GM21717 (cell line): Measurements from ENCODE around the gene MAPKAP1.
A peak's percentile ranks its signal among the peaks of the same experiment; 100 is the strongest.

Experiments used
- ATAC-seq: cut with Tn5 transposase; IDR thresholded peaks from one replicate; pipeline ENCODE4 v1.9.1; 2021; ENCODE audit warnings: mild to moderate bottlenecking, moderate library complexity; ENCODE audit not compliant: unreplicated experiment

The MAPKAP1 gene

DNA sequence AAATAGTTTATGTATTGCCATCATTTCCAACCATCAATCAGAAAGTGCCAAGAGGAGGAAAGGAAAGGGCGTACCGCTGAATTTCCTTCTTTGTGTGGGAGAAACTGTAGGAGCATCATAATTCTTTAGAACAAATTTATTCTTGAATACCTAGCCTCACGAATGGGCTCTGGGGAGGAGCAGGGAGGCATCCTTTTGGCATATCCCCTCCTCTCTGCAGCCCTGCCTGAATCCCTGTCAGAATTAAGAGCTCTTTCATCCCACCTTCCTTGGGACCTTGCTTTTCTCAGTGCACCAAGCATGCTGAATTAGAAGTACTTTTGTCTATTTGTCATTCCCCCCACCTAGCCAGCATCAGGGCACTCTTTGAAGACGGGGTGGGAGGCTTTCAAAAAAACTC, 189.4 kb downstream of the MAPKAP1 start:
- ATAC-seq, result no peak

- ATAC-seq, result no peak
These were observed 190.7 kb downstream of the MAPKAP1 start for GRCh38 chr9:125515983-125516940.

- ATAC-seq, result no peak
These were observed 191.7 kb downstream of the MAPKAP1 start for GRCh38 chr9:125515281-125515680.

- ATAC-seq, result no peak
These were observed 192.5 kb downstream of the MAPKAP1 start for GRCh38 chr9:125514468-125514867.

GRCh38 chr9:125513668-125514413, 193.2 kb downstream of the MAPKAP1 start:
- peak; percentile 87 for ATAC-seq

GRCh38 chr9:125513303-125513667, 193.7 kb downstream of the MAPKAP1 start:
- ATAC-seq, result peak; percentile 12

GRCh38 chr9:125511789-125512660, 195.0 kb downstream of the MAPKAP1 start:
- no peak for ATAC-seq

- ATAC-seq, result no peak
These were observed 196.0 kb downstream of the MAPKAP1 start for GRCh38 chr9:125510980-125511379.

GRCh38 chr9:125509476-125509875, 197.5 kb downstream of the MAPKAP1 start:
- no peak for ATAC-seq

- no peak for ATAC-seq
These were observed 198.8 kb downstream of the MAPKAP1 start for GRCh38 chr9:125508249-125508648.

DNA sequence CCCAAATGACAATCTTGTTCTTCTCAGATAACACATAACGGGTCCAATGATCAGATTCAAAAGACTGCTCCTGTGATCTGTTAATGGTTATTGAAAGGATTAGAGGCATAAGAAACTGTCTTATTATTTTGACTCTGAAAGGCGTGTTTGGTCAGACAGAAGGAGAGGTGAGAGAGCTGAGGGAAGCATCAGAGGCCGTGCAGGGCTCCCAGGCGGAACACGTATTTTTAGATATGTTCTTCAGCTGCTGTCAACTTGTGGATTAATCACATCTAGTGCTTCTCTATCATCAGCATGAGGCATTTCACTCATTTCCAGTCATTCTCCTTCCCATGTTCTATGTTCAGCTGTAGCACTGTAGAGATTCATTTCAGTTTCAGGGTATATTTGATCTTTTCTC, 199.8 kb downstream of the MAPKAP1 start:
- ATAC-seq, result no peak

- no peak for ATAC-seq
These were observed 201.0 kb downstream of the MAPKAP1 start for GRCh38 chr9:125505988-125506438.

DNA sequence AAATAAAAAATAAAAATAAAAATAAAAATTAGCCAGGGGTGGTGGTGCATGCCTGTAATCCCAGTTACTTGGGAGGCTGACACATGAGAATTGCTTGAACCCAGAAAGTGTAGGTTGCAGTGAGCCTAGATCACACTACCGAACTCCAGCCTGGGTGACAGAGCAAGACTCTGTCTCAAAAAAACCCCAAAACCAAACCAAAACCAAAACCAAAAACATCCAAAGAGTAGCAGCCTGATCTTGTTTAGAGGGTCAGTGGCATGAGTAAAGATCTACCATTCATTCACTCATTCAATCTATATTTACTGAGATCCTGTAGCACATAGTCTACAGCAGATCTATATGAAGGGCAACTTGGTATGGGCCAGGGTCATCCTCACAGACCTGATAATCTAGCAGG, 202.4 kb downstream of the MAPKAP1 start:
- ATAC-seq, result no peak

DNA sequence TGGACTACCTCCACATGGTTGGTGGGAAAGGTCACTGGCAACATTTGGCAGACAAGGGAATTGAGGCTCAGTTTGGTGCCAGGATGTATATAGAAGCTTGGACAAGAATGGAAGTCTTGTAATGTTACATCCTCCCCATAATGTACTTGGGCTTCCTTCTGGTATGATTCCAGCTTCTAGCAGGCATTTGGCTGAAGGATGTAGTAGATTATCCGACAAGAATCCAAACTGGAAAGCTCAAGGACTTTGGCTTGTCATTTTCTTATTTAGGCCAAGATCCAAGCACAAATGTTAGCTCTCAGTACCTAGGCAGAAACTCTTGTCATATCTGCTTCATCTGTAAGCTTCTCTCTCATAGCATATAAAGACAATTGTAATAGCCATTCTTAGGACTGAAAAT, 209.1 kb downstream of the MAPKAP1 start:
- ATAC-seq, result no peak

DNA sequence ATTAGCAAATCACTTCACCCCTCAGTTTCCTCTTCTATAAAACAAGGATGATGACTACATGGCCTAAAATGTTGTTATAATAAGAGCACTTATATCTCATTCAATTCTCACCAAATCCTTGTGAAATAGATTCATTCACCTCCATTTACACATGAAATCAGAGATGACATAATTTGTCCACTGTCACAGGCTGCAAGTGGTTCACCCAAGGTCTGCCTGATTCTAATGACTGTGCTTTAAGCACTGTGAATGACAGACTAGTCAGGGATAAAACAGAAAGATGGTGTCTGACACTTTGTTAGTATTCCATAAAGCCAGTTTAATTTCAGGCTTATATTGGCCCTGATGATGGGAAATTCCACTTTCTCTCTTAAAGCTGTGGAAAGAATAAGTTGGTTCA, 209.5 kb downstream of the MAPKAP1 start:
- no peak for ATAC-seq

DNA sequence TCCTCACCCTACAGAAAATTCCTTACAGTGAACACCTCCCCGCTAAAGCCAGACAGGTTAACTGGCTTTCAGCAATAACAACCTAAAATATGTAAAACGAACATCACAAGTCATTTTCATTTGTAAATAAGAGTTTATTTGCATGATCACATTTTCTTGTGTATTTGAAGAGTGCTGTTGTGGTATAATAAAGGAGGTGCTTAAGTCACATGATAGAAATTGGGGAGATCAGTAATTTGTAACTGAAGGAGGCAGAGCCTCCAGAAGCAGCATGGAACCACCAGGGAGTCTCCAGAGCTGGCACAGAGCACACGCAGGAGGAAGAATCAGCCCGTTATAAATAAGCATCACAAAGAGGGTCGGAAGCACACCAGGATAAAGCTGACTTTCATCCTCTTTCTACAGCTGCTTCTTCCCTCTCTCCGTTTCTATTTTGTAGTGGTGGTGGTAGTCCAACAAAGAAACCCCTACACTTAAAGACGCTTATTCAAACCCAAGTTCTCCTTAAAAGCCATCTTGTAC, 210.6 kb downstream of the MAPKAP1 start:
- ATAC-seq, result no peak

DNA sequence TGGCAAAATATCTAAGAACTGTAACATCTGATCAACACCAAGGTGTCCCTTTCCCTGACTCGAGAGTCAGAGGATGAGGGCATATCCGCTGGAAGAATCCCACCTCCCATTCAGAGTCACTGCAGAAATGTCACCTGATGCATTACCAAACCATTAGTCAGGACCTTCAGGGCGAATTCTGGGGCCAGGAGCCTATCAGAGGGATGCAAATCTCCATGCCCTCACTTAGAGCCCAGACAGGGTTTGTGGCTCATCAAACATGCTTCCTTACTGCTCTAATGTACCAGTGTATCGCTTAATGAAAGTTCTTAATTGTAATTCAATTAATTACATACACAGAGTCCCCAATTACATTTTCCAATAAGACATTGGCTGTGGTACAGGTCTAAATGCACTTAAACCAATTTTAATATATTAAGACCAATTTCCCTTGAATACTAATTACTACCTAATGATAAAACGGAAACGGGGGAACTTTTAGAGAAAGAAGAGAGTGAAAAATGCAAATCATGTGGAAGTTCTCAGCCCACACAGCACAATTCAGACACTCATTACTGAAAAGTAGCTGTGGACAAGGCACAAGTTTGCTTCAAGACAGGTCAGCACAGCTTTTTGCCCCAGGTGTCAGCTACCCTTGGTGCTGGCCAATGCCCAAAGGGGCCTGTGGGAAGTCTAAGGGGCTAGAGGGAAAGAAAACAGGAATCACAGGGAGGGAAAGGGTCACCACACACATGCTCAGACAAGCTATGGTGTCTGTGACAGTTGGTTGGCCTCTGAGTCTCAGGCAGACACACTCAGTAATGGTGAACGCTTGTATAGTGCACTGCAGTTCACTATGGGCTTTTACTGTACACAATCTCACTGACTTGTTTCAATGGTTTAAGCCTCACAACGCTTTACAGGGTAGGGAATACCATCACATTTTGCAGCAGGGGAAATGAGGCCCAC, 211.6 kb downstream of the MAPKAP1 start:
- ATAC-seq, result peak; percentile 58

- ATAC-seq, result no peak
These were observed 212.4 kb downstream of the MAPKAP1 start for GRCh38 chr9:125494653-125494915.

GRCh38 chr9:125493881-125494652, 212.9 kb downstream of the MAPKAP1 start:
- ATAC-seq, result no peak
